IPS DF 4.7 (cell line): ENCODE results near the gene TULP1.

Experiments used
- DNase-seq: peaks from one replicate; pipeline ENCODE4 v3.0.0-alpha.2; 2013; ENCODE audit warnings: low spot score; ENCODE audit errors: extremely low read depth

Gene TULP1

DNA sequence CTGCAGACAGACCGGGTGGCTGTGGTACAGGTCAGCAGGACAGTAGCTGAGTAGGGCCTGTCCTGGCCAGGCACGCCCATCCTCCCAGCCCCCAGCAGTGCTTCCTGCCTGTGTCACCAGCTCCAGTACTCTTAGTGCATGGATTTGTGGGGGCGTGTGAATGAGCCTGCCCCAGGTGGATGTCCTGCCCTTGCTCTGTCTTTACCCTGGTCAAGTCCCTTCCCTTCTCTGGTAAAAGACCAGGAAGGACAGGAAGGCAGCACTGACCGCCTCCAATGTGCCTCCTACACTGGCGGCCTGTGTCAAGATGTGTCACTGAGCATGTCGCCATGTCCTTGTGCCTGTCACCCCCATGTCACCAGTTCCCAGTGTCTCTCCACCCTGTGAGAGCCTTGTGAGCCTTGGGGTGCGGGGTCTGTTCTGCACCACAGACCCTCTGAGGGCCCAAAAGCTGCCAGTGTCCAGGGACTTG lies 27.7 kb downstream of the TULP1 start:
- DNase-seq, result no peak

DNA sequence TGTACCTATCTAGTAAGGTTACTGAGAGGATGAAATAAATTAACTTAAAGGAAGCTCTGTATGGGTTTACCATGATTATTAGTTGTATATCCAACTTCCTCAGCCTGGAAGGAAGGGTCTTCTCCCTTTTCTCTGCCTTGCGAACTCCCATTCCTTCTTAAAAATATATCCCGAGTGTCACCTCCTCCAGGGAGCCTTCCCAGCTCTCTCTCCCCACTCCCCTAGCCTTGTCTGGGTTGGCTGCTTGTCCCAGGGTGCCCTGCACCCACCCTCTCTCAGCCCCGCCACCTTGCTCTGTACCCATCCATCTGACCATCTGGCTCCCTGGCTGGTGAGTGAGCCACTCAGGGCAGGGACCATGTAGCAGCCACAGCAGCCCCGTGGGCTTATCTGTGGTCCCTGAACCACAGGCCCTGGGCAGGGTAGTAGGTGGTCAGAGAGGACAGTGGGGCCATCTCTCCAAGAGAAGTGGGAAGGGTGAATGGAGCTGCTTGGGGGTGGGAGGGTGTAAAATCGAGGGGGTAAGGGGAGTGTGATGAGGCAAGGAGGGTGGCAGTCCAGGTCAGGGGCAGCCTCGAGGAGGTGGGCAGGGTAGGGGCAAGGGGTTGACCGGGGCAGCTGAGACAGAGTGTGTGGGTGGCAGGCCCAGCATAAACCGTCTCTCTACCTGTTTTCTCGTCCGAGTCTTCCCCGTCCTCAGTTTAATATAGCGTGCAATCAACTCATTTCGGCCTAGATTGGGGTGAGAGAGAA lies 28.6 kb downstream of the TULP1 start:
- DNase-seq, result no peak

DNA sequence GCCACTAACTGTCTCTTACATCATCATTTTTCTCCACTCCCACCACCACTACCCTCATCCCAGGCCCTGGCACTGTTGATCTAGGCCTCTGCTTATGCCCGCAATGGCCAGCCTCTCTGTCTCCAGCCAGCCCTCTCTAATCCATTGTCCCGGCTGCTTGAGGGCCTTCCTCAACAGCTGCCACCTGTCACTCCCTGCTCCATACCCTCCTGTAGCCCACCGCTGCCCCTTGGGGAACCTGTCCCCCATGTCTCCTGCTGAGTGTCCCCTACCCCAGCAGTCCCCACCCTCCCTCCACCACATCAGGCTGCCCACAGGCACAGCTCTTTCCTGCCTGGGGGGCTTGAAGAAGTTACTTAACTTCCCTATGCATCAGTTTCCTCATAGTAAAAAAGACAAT lies 29.2 kb downstream of the TULP1 start:
- DNase-seq, result no peak

- DNase-seq, result no peak
Observed at GRCh38 chr6:35483062-35483461, 29.6 kb downstream of the TULP1 start.

GRCh38 chr6:35481226-35481625 lies 31.5 kb downstream of the TULP1 start:
- DNase-seq, result no peak

- DNase-seq, result no peak
Observed at GRCh38 chr6:35480176-35480575, 32.5 kb downstream of the TULP1 start.

- DNase-seq, result no peak
Observed at GRCh38 chr6:35478259-35478658, 34.4 kb downstream of the TULP1 start.

- no peak for DNase-seq
Observed at GRCh38 chr6:35477551-35478179, 35.0 kb downstream of the TULP1 start.

DNA sequence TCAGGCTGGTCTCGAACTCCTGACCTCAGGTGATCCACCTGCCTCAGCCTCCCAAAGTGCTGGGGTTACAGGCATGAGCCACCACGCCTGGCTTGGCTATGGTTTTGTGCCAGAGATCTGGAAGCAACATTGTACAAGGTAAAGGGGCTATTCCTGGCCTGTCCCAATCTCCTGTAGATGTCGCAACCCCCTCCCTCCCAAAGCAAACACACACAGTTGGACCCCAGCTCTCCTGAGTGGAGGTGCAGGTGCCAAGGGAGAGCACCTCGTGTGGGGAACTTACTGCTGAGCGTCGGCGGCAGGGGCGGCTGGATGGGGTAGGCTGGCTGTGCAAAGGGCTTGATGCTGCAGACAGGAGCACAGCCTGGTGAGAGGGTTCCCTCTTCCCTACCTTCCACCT lies 35.7 kb downstream of the TULP1 start:
- no peak for DNase-seq

- DNase-seq, result no peak
Observed at GRCh38 chr6:35476004-35476403, 36.7 kb downstream of the TULP1 start.

- no peak for DNase-seq
Observed at GRCh38 chr6:35475573-35475972, 37.1 kb downstream of the TULP1 start.

DNA sequence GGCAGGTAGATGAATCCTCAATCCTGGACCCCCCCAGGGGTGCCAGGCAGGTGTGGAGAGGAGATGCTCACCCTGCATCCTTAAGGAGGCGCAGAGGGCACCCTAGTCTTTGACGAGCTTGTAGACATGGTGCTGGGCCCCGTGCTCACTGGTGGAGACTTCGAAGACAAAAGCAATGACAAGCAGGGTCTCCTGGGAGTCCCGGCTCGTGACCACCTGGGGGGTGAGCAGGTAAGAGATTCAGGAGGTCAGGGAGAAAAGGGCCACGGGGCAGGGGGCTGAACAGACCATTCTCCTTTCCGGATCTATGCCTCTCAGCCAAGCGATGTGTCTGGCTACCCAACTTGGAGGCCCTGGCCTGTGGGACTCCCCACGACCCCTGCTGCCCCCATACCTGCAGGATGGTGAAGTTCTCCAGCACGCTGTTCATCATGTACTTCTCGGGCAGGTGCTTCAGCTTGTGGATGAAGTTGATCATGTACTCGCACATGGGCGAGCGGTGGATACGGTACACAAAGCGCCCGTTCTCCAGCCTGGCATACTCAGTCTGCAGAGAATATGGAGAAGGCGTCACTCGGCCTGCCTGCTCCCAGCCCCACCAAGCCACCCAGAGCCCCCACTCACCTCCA lies 37.6 kb downstream of the TULP1 start:
- DNase-seq, result no peak

DNA sequence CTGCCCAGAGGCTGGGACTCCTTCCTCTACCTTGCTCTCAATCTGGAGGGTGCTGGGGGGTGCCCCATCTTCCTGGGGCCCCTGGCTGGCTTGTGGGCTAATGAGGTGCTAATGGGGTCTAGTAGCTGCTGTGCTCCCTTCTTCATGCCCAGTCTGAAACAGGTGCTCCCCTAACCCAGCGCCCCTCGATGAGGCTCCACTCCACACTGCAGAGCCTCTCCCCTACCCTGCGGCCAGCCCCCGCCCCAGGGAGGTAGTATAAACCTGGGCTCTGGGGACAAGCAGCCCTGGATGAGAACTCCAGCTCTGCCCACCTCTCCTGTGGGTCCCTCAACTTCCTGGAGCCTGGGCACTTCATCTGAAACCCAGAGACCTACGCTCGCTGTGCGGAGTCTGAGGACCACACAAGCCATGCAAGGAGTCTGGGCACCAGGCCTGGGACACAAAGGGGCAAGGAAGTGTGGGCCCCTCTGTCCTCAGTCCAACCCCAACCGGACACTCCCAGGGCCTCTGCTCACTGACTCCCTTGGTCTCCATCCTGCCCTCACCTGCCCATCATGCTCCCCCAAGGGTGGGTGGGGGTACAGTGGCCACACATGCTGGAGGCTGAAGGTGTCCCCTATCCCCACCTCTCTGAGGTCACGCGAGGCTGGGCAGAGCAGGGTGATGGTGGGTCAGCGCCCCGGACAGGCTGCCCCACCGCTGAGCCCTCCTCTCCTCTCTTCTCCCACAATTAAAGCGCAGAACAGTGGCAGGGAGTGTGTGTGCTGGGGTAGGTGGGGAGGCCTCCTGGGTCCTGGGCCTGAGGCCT lies 38.4 kb downstream of the TULP1 start:
- no peak for DNase-seq

DNA sequence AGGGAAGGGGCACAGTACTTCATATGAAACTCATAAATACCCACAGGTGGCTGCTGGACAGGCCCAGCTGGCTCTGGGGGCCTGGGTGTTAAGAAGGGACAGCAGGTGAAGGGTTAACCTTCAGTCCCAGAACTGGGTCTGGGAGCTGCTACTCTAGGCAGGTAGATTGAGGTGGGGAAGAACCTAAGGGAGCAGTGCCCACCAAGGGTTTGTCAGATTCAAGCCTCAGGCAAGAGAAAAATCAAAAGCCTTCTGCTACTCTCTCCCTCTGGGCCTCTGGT lies 38.9 kb downstream of the TULP1 start:
- DNase-seq, result no peak

DNA sequence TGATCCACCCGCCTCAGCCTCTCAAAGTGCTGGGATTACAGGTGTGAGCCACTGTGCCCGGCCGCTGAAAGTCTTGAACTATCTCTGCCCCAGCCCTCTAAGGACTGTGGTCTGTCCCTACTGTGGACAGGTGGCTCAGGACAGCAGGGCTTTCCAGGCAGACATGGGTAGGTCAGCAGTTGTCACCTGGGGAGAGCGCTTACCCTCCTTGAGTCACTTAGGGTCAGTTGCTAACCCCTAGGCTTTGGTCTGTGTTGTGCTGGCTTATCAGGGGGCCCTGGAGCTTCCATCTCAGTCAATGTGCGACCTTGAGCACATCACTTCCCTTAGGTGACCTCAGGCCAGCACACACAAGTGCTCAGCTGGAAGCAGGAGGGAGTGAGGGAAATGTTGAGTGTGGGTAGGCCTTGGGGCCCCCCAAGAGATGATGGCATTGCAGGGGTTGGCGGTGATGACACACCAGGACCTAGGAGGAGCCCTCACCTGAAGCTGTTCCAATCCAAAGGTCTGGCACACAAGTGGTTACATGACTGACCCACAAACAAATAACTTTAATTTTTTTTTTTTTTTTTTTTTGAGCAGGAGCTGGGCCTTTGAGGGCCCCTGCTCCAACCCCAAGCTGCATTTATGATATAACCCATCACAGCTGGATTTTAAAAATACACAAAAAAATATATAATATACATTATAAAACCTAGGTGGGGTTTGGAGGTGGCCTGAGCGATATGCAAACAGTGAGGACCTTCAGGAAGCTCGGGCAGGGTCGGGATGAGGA lies 39.4 kb downstream of the TULP1 start:
- no peak for DNase-seq

- no peak for DNase-seq
Observed at GRCh38 chr6:35471836-35472345, 40.8 kb downstream of the TULP1 start.

DNA sequence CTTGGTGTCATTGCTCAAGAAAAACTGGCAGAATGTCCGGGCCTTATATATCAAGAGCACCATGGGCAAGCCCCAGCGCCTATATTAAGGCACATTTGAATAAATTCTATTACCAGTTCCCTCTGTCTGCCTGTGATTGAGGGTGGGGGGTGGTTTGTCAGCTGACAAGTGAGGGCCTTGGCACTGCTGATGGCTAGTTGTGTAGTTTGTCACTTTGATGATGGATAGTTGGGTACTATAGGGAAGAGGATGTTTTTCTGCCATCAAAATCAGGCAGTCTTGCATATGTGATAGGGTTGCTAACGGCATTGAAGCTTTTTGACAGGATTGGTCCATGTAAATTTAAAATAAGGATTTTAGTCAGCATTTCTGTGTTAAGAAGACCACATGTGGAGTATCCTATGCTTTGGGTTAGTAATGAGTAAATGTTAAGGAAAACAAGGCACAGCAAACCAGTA lies 42.0 kb downstream of the TULP1 start:
- DNase-seq, result no peak

DNA sequence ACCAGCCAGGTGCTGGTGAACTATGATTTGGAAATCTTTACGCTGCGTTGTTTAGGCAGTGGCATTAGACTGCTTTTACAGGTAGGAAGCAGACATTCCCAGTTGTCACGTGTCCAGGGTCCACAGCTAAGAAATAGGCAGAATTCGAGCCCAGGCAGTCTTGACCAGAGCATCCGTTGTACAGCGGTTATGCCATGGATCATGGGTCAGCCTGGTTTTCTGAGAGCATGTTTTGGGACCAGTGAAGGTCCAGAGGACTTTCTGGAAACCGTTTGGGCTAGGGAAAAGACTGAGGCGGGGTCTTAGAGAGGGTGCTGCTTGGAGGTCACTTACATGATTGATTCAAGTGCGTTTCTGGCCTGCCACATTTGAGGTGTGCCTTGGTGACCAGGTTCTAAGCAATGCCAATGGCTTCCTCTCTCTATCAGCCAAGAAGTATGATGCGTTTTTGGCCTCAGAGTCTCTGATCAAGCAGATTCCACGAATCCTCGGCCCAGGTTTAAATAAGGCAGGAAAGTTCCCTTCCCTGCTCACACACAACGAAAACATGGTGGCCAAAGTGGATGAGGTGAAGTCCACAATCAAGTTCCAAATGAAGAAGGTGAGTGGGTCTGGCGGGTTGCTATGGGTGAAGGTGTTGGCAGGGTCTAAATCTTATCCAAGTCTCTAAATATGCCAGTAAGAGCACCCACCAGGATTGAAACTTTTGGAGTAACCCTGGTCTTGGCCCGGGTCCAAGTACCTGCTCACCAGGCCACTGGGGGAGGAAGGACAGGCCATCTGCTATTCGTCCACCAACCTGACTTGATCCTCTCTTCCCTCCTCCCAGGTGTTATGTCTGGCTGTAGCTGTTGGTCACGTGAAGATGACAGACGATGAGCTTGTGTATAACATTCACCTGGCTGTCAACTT lies 42.7 kb downstream of the TULP1 start:
- DNase-seq, result no peak

GRCh38 chr6:35468980-35469750 lies 43.5 kb downstream of the TULP1 start:
- DNase-seq, result no peak
